ENCODE data around the gene DKKL1. TPM values are rescaled to one million over a fixed set of nuclear protein-coding genes. Genes with fewer than 3 reads are reported as not detected.

DKKL1 gene
- total and polyA plus RNA-seq, 10 donors = 0.57 to 1.1 (median 0.68) TPM; not detected in 6

- TF ChIP-seq POLR2A (IDR thresholded peaks at IDR 0.05) (no peak), CTCF (IDR thresholded peaks at IDR 0.05 in 8 of 11, conservative IDR thresholded peaks at IDR 0.05 in 3 of 11) (peak in 1 of 11 experiments; percentile 19), POLR2AphosphoS5 (IDR thresholded peaks at IDR 0.05) (peak in 1 of 3 donors; percentile 22)
- Histone ChIP-seq H3K4me1 (peaks cover 0 to 44% (median 13%) of the 10 kb centered on the region in 6 donors), H3K4me3 (no peak overlapping the region), H3K27me3 (replicated peaks in 1 of 7) (peaks cover 0 to 19% (median 0%) of the 10 kb centered on the region in 7 donors), H3K27ac (peak overlapping the region in 6 of 8 donors; percentile 18 to 71 (median 52)), H3K36me3 (no peaks in the 10 kb centered on the region), H3K9me3 (no peaks in the 10 kb centered on the region)
- WGBS, 5 donors = 51 to 67% (median 60%) methylated on average over 9 of the region's 9 CpGs
- peak; percentile 81 for DNase-seq
- intact Hi-C loops (cut with DNase I; ENCODE audit: low total_unique reads) = no loop called here
Observed at GRCh38 chr19:49390929-49391359, 27.3 kb downstream of the DKKL1 start.

GRCh38 chr19:49391581-49392399, 28.1 kb downstream of the DKKL1 start:
- intact Hi-C loops (cut with DNase I; ENCODE audit: low total_unique reads) = loop anchor here (2.0 kb wide), 1 partner anchor 51 kb away; no protein-coding TSS in a partner anchor
- 24 to 31% (median 28%) methylated on average over 12 to 14 of the region's 14 CpGs for WGBS, 5 donors
- DNase-seq = peak; percentile 93

GRCh38 chr19:49393881-49394280, 30.2 kb downstream of the DKKL1 start:
- WGBS, 5 donors = 64 to 79% (median 74%) methylated on average over 4 to 5 of the region's 5 CpGs
- no peak for DNase-seq
- intact Hi-C loops (cut with DNase I; ENCODE audit: low total_unique reads) = loop anchor here (2.0 kb wide), 1 partner anchor 49 kb away; no protein-coding TSS in a partner anchor
- H3K4me3 ChIP-seq = no peak overlapping the region
- H3K36me3 ChIP-seq = no peaks in the 10 kb centered on the region
- no peak for TF ChIP-seq CTCF (IDR thresholded peaks at IDR 0.05 in 8 of 11, conservative IDR thresholded peaks at IDR 0.05 in 3 of 11)
- no peak for TF ChIP-seq POLR2A (IDR thresholded peaks at IDR 0.05)
- no peak for TF ChIP-seq POLR2AphosphoS5 (IDR thresholded peaks at IDR 0.05)
- no peaks in the 10 kb centered on the region for H3K9me3 ChIP-seq
- H3K27me3 ChIP-seq (replicated peaks in 1 of 7) = peaks cover 0 to 20% (median 0%) of the 10 kb centered on the region in 7 donors
- H3K4me1 ChIP-seq = peaks cover 0 to 26% (median 11%) of the 10 kb centered on the region in 6 donors
- no peak overlapping the region for H3K27ac ChIP-seq

More at GRCh38 chr19:49391581-49392399, 28.1 kb downstream of the DKKL1 start:
- Histone ChIP-seq H3K4me1 (peaks cover 0 to 44% (median 13%) of the 10 kb centered on the region in 6 donors), H3K27ac (peak overlapping the region in 6 of 8 donors; percentile 18 to 71 (median 52)), H3K36me3 (no peaks in the 10 kb centered on the region), H3K4me3 (no peak overlapping the region), H3K9me3 (no peaks in the 10 kb centered on the region), H3K27me3 (replicated peaks in 1 of 7) (peaks cover 0 to 19% (median 0%) of the 10 kb centered on the region in 7 donors)
- TF ChIP-seq POLR2A (IDR thresholded peaks at IDR 0.05) (no peak), CTCF (IDR thresholded peaks at IDR 0.05 in 8 of 11, conservative IDR thresholded peaks at IDR 0.05 in 3 of 11) (peak; percentile 73 to 91 (median 84)), POLR2AphosphoS5 (IDR thresholded peaks at IDR 0.05) (peak in 2 of 3 donors; percentile 34 to 41)

Data from spleen (tissue), 11 donors.